BLaER1 treated with 17β-estradiol and CSF1 and Interleukin-3, amounts not matched to agents 10 nM and 100 nM (cell line): ENCODE data around the gene MRTFB.
"Not testable (repeated sequence)": the region's sequence is repeated elsewhere in the genome, so short reads cannot be mapped to it uniquely, and the experiment has no call there.

ENCODE experiments used
- H3K27ac ChIP-seq, 11 experiments: shearing (Covaris generic); formaldehyde crosslinking; 2 replicates each; pipeline ENCODE4 v1.8.1; 2022
- H3K27me3 ChIP-seq, 11 experiments: shearing (Covaris generic); formaldehyde crosslinking; 2 replicates each; pipeline ENCODE4 v1.8.1; 2022
- H3K36me3 ChIP-seq, 11 experiments: shearing (Covaris generic); formaldehyde crosslinking; 2 replicates each; pipeline ENCODE4 v1.8.1; 2022
- H3K4me1 ChIP-seq, 10 experiments: shearing (Covaris generic); formaldehyde crosslinking; 2 replicates each; pipeline ENCODE4 v1.8.1; 2022
- H3K4me2 ChIP-seq, 11 experiments: shearing (Covaris generic); formaldehyde crosslinking; 2 replicates each; pipeline ENCODE4 v1.8.1; 2022
- H3K4me3 ChIP-seq, 10 experiments: shearing (Covaris generic); formaldehyde crosslinking; 2 replicates each; pipeline ENCODE4 v1.8.1; 2022
- H3K9ac ChIP-seq, 11 experiments: shearing (Covaris generic); formaldehyde crosslinking; 2 replicates each; pipeline ENCODE4 v1.8.1; 2022
- H3K9me3 ChIP-seq, 11 experiments: shearing (Covaris generic); formaldehyde crosslinking; replicated peaks in 1 of 11; 2 replicates each; pipeline ENCODE4 v1.8.1; 2022
- H4K20me1 ChIP-seq, 11 experiments: shearing (Covaris generic); formaldehyde crosslinking; 2 replicates each; pipeline ENCODE4 v1.8.1; 2022
- Cebpa-rat ChIP-seq, 11 experiments: shearing (Covaris generic); IDR thresholded peaks; 2 replicates each; pipeline ENCODE4 v1.8.1; 2022

Gene MRTFB

GRCh38 chr16:14041164-14041563 is 30.0 kb upstream of the MRTFB start:
- Histone ChIP-seq H3K9ac (no peak overlapping the region), H3K27ac (no peak overlapping the region), H4K20me1 (no peaks in the 10 kb centered on the region), H3K27me3 (no peaks in the 10 kb centered on the region), H3K4me2 (peak overlapping the region in 1 of 11 experiments; percentile 9; a peak in 2 of 22 replicates), H3K9me3 (peaks cover 0 to 16% (median 6%) of the 10 kb centered on the region in 11 experiments; a peak in 12 of 22 replicates), H3K4me1 (peaks cover 0 to 9% (median 0%) of the 10 kb centered on the region in 10 experiments; a peak in 3 of 20 replicates), H3K36me3 (no peaks in the 10 kb centered on the region), H3K4me3 (no peak overlapping the region)
- no peak for TF ChIP-seq Cebpa-rat (IDR thresholded peaks at IDR 0.05)

- H3K4me3 ChIP-seq, result no peak overlapping the region
- peaks cover 0 to 9% (median 0%) of the 10 kb centered on the region in 10 experiments; a peak in 3 of 20 replicates for H3K4me1 ChIP-seq
- no peaks in the 10 kb centered on the region for H3K27me3 ChIP-seq
- H3K36me3 ChIP-seq, result no peaks in the 10 kb centered on the region
- no peak overlapping the region for H3K27ac ChIP-seq
- H3K4me2 ChIP-seq, result no peak overlapping the region
- peaks cover 0 to 16% (median 6%) of the 10 kb centered on the region in 11 experiments; a peak in 12 of 22 replicates for H3K9me3 ChIP-seq
- TF ChIP-seq Cebpa-rat (IDR thresholded peaks at IDR 0.05), result no peak
- no peak overlapping the region for H3K9ac ChIP-seq
- no peaks in the 10 kb centered on the region for H4K20me1 ChIP-seq
These were observed 28.4 kb upstream of the MRTFB start for GRCh38 chr16:14042706-14043105.

DNA sequence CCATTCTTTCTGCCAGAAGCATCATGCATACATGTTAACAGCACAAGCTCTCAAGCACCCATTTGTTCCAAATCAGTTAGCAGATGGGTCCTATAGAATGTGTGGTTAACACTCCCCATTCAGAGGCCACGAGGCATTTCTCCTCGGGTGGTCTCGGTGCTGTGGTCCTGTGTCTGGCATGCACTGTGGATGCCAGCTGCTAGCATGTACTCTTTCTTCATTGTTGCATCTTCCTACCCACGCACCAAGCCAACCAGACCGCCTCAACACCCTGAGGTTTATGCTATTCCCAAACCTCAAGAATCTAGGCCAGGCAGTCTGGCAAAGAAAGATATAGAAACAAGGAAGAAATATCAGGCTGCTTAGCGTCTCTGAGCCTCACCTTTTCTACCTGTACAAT is 27.8 kb upstream of the MRTFB start:
- H3K9me3 ChIP-seq, result peaks cover 0 to 12% (median 6%) of the 10 kb centered on the region in 11 experiments; a peak in 12 of 22 replicates
- no peaks in the 10 kb centered on the region for H3K27me3 ChIP-seq
- peaks cover 0 to 9% (median 0%) of the 10 kb centered on the region in 10 experiments; a peak in 3 of 20 replicates for H3K4me1 ChIP-seq
- H3K4me2 ChIP-seq, result no peak overlapping the region
- no peak overlapping the region for H3K9ac ChIP-seq
- no peak overlapping the region for H3K27ac ChIP-seq
- no peak overlapping the region for H3K4me3 ChIP-seq
- no peak for TF ChIP-seq Cebpa-rat (IDR thresholded peaks at IDR 0.05)
- H4K20me1 ChIP-seq, result no peaks in the 10 kb centered on the region
- no peaks in the 10 kb centered on the region for H3K36me3 ChIP-seq

- no peak overlapping the region for H3K27ac ChIP-seq
- H3K36me3 ChIP-seq, result no peaks in the 10 kb centered on the region
- H3K4me3 ChIP-seq, result no peak overlapping the region
- H3K9me3 ChIP-seq, result peaks cover 0 to 6% (median 4%) of the 10 kb centered on the region in 11 experiments; a peak in 12 of 22 replicates
- no peak overlapping the region for H3K9ac ChIP-seq
- no peak for TF ChIP-seq Cebpa-rat (IDR thresholded peaks at IDR 0.05)
- H3K27me3 ChIP-seq, result no peaks in the 10 kb centered on the region
- H4K20me1 ChIP-seq, result no peaks in the 10 kb centered on the region
- peaks cover 0 to 9% (median 0%) of the 10 kb centered on the region in 10 experiments; a peak in 3 of 20 replicates for H3K4me1 ChIP-seq
- no peak overlapping the region for H3K4me2 ChIP-seq
These were observed 27.3 kb upstream of the MRTFB start for GRCh38 chr16:14043793-14044192.

- H3K9me3 ChIP-seq, H4K20me1 ChIP-seq, H3K27ac ChIP-seq, H3K4me3 ChIP-seq, H3K4me1 ChIP-seq, H3K36me3 ChIP-seq, H3K4me2 ChIP-seq, H3K9ac ChIP-seq, H3K27me3 ChIP-seq: not testable (repeated sequence)
These were observed 23.8 kb upstream of the MRTFB start for GRCh38 chr16:14047121-14047859.

DNA sequence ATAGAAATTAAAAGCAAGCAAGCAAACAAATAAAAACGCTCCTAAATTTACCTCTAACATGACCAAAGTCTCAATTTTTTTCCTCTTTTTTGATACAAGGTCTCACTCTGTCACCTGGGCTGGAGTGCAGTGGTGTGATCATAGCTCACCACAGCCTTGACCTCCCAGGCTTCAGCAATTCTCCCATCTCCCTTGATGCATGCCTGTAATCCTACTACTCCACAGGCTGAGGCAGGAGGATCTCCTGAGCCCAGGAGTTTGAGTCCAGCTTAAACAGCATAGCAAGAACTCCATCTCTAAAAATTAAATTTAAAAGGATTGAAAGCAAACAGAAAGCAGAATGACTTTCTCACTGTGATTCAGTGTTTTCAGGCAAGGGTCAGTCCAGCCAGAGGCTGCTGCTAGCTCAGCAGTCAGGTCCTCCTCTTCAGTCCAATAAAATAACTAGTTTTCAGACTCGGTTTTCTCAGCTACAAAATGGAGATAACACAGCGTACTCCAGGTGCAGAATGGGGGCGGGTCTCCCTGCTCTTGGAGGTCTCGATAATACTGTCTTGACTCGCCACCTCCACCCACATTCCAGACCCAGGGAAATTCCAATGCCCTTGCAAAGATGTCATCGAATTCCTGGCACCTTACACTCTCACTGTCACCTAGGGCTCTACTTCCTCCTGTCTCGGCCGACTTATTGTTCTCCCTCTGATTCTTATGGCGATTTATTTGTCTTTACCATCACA is 20.7 kb upstream of the MRTFB start:
- Histone ChIP-seq H3K4me3 (no peak overlapping the region), H3K36me3 (no peaks in the 10 kb centered on the region), H3K9ac (no peak overlapping the region), H4K20me1 (no peaks in the 10 kb centered on the region), H3K27me3 (no peaks in the 10 kb centered on the region), H3K9me3 (no peaks in the 10 kb centered on the region), H3K4me1 (no peaks in the 10 kb centered on the region), H3K27ac (no peak overlapping the region), H3K4me2 (no peak overlapping the region)
- no peak for TF ChIP-seq Cebpa-rat (IDR thresholded peaks at IDR 0.05)

DNA sequence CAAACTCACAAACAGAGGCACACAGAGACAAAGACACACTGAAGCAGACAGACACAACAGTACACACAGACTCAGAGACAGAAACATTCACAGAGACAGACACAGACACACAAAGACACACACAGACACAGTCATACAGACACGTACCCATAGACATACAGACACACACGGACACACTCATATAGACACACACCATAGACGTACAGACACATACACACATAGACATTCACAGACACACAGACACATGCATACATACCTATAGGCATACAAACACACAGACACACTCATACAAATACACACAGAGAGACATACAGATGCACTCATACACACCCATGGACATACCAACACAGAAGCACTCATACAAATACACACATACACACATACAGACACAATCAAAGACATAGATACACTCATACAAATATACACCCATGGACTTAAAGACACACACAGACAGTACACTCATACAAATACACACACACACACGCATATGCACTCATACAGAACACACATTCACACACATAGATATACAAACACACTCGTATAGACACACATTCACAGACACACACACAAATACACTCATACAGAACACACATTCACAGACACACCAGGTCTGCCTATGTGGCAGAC is 19.9 kb upstream of the MRTFB start:
- no peak for TF ChIP-seq Cebpa-rat (IDR thresholded peaks at IDR 0.05)
- H4K20me1 ChIP-seq, result no peaks in the 10 kb centered on the region
- no peak overlapping the region for H3K27ac ChIP-seq
- peaks cover 0 to 3% (median 1%) of the 10 kb centered on the region in 11 experiments; a peak in 3 of 22 replicates for H3K9me3 ChIP-seq
- no peak overlapping the region for H3K9ac ChIP-seq
- no peaks in the 10 kb centered on the region for H3K36me3 ChIP-seq
- no peaks in the 10 kb centered on the region for H3K27me3 ChIP-seq
- H3K4me3 ChIP-seq, result no peak overlapping the region
- no peak overlapping the region for H3K4me2 ChIP-seq
- no peaks in the 10 kb centered on the region for H3K4me1 ChIP-seq

- Histone ChIP-seq H3K4me2 (no peak overlapping the region), H3K27ac (no peak overlapping the region), H3K4me1 (no peaks in the 10 kb centered on the region), H4K20me1 (no peaks in the 10 kb centered on the region), H3K36me3 (no peaks in the 10 kb centered on the region), H3K4me3 (no peak overlapping the region), H3K27me3 (no peaks in the 10 kb centered on the region), H3K9ac (no peak overlapping the region), H3K9me3 (peaks cover 0 to 14% (median 9%) of the 10 kb centered on the region in 11 experiments; a peak in 10 of 22 replicates)
- TF ChIP-seq Cebpa-rat (IDR thresholded peaks at IDR 0.05), result no peak
These were observed 14.1 kb upstream of the MRTFB start for GRCh38 chr16:14056970-14057369.

GRCh38 chr16:14057878-14058382 is 13.2 kb upstream of the MRTFB start:
- no peaks in the 10 kb centered on the region for H3K36me3 ChIP-seq
- no peak overlapping the region for H3K4me3 ChIP-seq
- TF ChIP-seq Cebpa-rat (IDR thresholded peaks at IDR 0.05), result no peak
- H3K27me3 ChIP-seq, result no peaks in the 10 kb centered on the region
- H3K4me2 ChIP-seq, result no peak overlapping the region
- H3K4me1 ChIP-seq, result no peaks in the 10 kb centered on the region
- no peak overlapping the region for H3K27ac ChIP-seq
- H3K9me3 ChIP-seq, result peaks cover 0 to 14% (median 9%) of the 10 kb centered on the region in 11 experiments; a peak in 10 of 22 replicates
- no peak overlapping the region for H3K9ac ChIP-seq
- no peaks in the 10 kb centered on the region for H4K20me1 ChIP-seq
